HCT116 (cell line): ENCODE results near the gene ADAMTS3. TPM values are rescaled to one million over a fixed set of nuclear protein-coding genes. Genes with fewer than 3 reads are reported as not detected.

Experiments
- ATAC-seq: fragments of 200-7000 bp; cut with Tn5 transposase; 2 replicates; pipeline ENCODE4 v1.9.1; 2020; ENCODE audit warnings: mild to moderate bottlenecking, moderate library complexity
- BruUV-seq: library from RNA; stranded (reverse); fragments of 400-500 nt; replicated peaks from 2 replicates; lab custom pipeline; 2021; lab: Mats Ljungman, UMichigan
- CTCF ChIA-PET: fragments of 300-600 bp; sonication (Branson Sonifier 250); formaldehyde crosslinking; loops from one replicate; lab custom pipeline; 2021; ENCODE audit warnings: antibody characterized with exemption; lab: Charles Lee
- POLR2A ChIA-PET: fragments of 300-600, 350-600 bp; sonication (Branson Sonifier 250); formaldehyde crosslinking; loops from one replicate; lab custom pipeline; 2021; ENCODE audit warnings: antibody characterized with exemption; lab: Charles Lee
- RAD21 ChIA-PET, 2 experiments: fragments of 300-600 bp; sonication (Branson Sonifier 250); formaldehyde crosslinking; loops; one replicate each; lab custom pipeline; 2023; ENCODE audit warnings: low total read pairs in 2 of 2; ENCODE audit not compliant: uncharacterized antibody in 2 of 2, unreplicated experiment in 2 of 2, low non-redundant PET in 1 of 2; lab: Charles Lee
- DNase-seq: peaks from one replicate; pipeline ENCODE4 v3.0.0-alpha.2; 2010; ENCODE audit warnings: low read depth, low spot score
- H2AFZ ChIP-seq: fragments of 200-600 bp; shearing (Covaris generic), sonication (generic); 2 replicates; pipeline ENCODE4 v1.6.1; 2017; ENCODE audit warnings: low read depth, mixed run types, mixed read lengths, antibody characterized with exemption, low read length; ENCODE audit not compliant: poor library complexity, severe bottlenecking
- H3K27ac ChIP-seq: 2 replicates; pipeline ENCODE4 v1.5.1; 2012; ENCODE audit warnings: low read depth, low read length
- H3K27me3 ChIP-seq: fragments of 200-600 bp; sonication (generic); 2 replicates; pipeline ENCODE4 v1.6.1; 2016; ENCODE audit warnings: mixed run types, low read length, mixed read lengths; ENCODE audit not compliant: insufficient read depth
- H3K36me3 ChIP-seq, 2 experiments: fragments of 200-500 bp in 1 of 2; fragments of 200-600 bp in 1 of 2; sonication (Bioruptor generic) in 1 of 2; sonication (generic) in 1 of 2; 2 replicates each; pipeline versions ENCODE4 v1.5.1 to v1.6.1; 2014 to 2016; ENCODE audit warnings: low read length in 2 of 2, inconsistent platforms in 1 of 2, mixed read lengths in 1 of 2, mixed run types in 1 of 2; ENCODE audit not compliant: insufficient read depth in 2 of 2, control insufficient read depth in 1 of 2
- H3K4me1 ChIP-seq, 2 experiments: fragments of 200-600 bp in 1 of 2; sonication (generic) in 1 of 2; 2 replicates each; pipeline versions ENCODE4 v1.5.1 to v1.6.1; 2012 to 2017; ENCODE audit warnings: low read length in 2 of 2, inconsistent platforms in 1 of 2, mild to moderate bottlenecking in 1 of 2, mixed read lengths in 1 of 2, mixed run types in 1 of 2, moderate library complexity in 1 of 2; ENCODE audit not compliant: insufficient read depth in 2 of 2, control insufficient read depth in 1 of 2
- H3K4me2 ChIP-seq: fragments of 200-600 bp; sonication (generic); 2 replicates; pipeline ENCODE4 v1.6.1; 2017; ENCODE audit warnings: mixed run types, low read length, mixed read lengths
- H3K4me3 ChIP-seq, 2 experiments: fragments of 200-600 bp in 1 of 2; sonication (generic) in 1 of 2; replicated peaks in 1 of 2; 2 replicates each; pipeline ENCODE4 v1.5.1; 2011 to 2016; ENCODE audit warnings: low read length in 2 of 2, control low read depth in 1 of 2, low read depth in 1 of 2, mild to moderate bottlenecking in 1 of 2, mixed read lengths in 1 of 2, mixed run types in 1 of 2
- H3K79me2 ChIP-seq: fragments of 200-600 bp; sonication (generic); 2 replicates; pipeline ENCODE4 v1.6.1; 2017; ENCODE audit warnings: mild to moderate bottlenecking, mixed run types, low read length, moderate library complexity, mixed read lengths; ENCODE audit not compliant: insufficient read depth
- H3K9ac ChIP-seq: fragments of 200-600 bp; sonication (generic); 2 replicates; pipeline ENCODE4 v1.6.1; 2016; ENCODE audit warnings: low read length, mixed read lengths
- H3K9me2 ChIP-seq: fragments of 200-600 bp; sonication (generic), shearing (Covaris generic); 2 replicates; pipeline ENCODE4 v1.6.1; 2017; ENCODE audit warnings: mixed run types, mild to moderate bottlenecking, moderate library complexity; ENCODE audit not compliant: insufficient read depth
- H3K9me3 ChIP-seq, 2 experiments: fragments of 200-500 bp in 1 of 2; fragments of 200-600 bp in 1 of 2; sonication (Bioruptor generic) in 1 of 2; sonication (generic) in 1 of 2; 2 replicates each; pipeline ENCODE4 v1.6.1; 2014 to 2017; ENCODE audit warnings: low read length in 2 of 2, mixed read lengths in 2 of 2, inconsistent platforms in 1 of 2, low read depth in 1 of 2, mild to moderate bottlenecking in 1 of 2, mixed run types in 1 of 2, moderate library complexity in 1 of 2; ENCODE audit not compliant: control insufficient read depth in 1 of 2, insufficient read depth in 1 of 2
- H4K20me1 ChIP-seq: fragments of 200-600 bp; sonication (generic), shearing (Covaris generic); 2 replicates; pipeline ENCODE4 v1.6.1; 2017; ENCODE audit warnings: mixed run types, mild to moderate bottlenecking, moderate library complexity; ENCODE audit not compliant: insufficient read depth
- CTCF ChIP-seq, 3 experiments: fragments of 200-600 bp in 1 of 3; sonication (generic) in 1 of 3; IDR thresholded peaks in 2 of 3; conservative IDR thresholded peaks in 1 of 3; 2 replicates each; pipeline ENCODE4 v1.5.1; 2012 to 2017; ENCODE audit warnings: low read depth in 2 of 3, low read length in 2 of 3, antibody characterized with exemption in 1 of 3, borderline replicate concordance in 1 of 3, control low read depth in 1 of 3, mild to moderate bottlenecking in 1 of 3, mixed read lengths in 1 of 3, mixed run types in 1 of 3, moderate library complexity in 1 of 3; ENCODE audit not compliant: insufficient read depth in 1 of 3
- EZH2phosphoT487 ChIP-seq: fragments of 200-600 bp; IDR thresholded peaks from 2 replicates; pipeline ENCODE4 v1.6.1; 2018; ENCODE audit warnings: antibody characterized with exemption, borderline replicate concordance
- FOSL1 ChIP-seq: IDR thresholded peaks from 2 replicates; pipeline ENCODE4 v1.6.1; 2012; ENCODE audit warnings: low read depth
- MAX ChIP-seq: IDR thresholded peaks from 2 replicates; pipeline ENCODE4 v1.6.1; 2012
- RAD21 ChIP-seq: IDR thresholded peaks from 2 replicates; pipeline ENCODE4 v1.6.1; 2012; ENCODE audit warnings: low read depth, mild to moderate bottlenecking
- REST ChIP-seq: IDR thresholded peaks from 2 replicates; pipeline ENCODE4 v1.6.1; 2012; ENCODE audit warnings: low read depth
- YY1 ChIP-seq: IDR thresholded peaks from 2 replicates; pipeline ENCODE4 v1.6.1; 2011; ENCODE audit warnings: low read length, low read depth, moderate library complexity, mild to moderate bottlenecking; ENCODE audit not compliant: insufficient replicate concordance; ENCODE audit errors: extremely low read depth
- intact Hi-C: fragments of 100-400 bp; cut with micrococcal nuclease; formaldehyde crosslinking; loops from 2 replicates; pipeline ENCODE4 v1.10.0; 2022
- total RNA-seq: library from RNA; stranded (reverse); gene quantifications from one replicate; pipeline ENCODE4 v1.2.1, GENCODE V29; 2021; ENCODE audit not compliant: unreplicated experiment

ADAMTS3 gene
- total RNA-seq, 1 experiment from 2014 or later, result not detected

- Histone ChIP-seq H3K36me3 (no peaks in the 10 kb centered on the region), H3K9me3 (peaks cover 0 to 5% of the 10 kb centered on the region in 2 experiments; a peak in 1 of 4 replicates), H3K27me3 (no peaks in the 10 kb centered on the region), H2AFZ (no peak overlapping the region), H4K20me1 (no peaks in the 10 kb centered on the region), H3K4me2 (no peak overlapping the region), H3K9ac (no peak overlapping the region), H3K27ac (no peak overlapping the region), H3K9me2 (no peaks in the 10 kb centered on the region), H3K4me3 (no peak overlapping the region), H3K4me1 (no peaks in the 10 kb centered on the region), H3K79me2 (no peaks in the 10 kb centered on the region)
- DNase-seq (no peak), ATAC-seq (no peak)
- TF ChIP-seq FOSL1 (no peak), EZH2phosphoT487 (no peak), YY1 (no peak), RAD21 (no peak), REST (no peak), MAX (no peak), CTCF (IDR thresholded peaks at IDR 0.05 in 2 of 3, conservative IDR thresholded peaks at IDR 0.05 in 1 of 3; ENCODE audit: borderline replicate concordance in 1 of 3, insufficient read depth in 1 of 3, low read depth in 2 of 3, low read length in 2 of 3) (no peak)
- ChIA-PET RAD21 (no interaction called here), CTCF (no interaction called here), POLR2A (no interaction called here)
- intact Hi-C loops, result no loop called here
- no TSS peak for BruUV-seq
These were observed 97.2 kb downstream of the ADAMTS3 start for GRCh38 chr4:72471816-72472215.
